Measurements from ENCODE around the gene TP53I11. TPM values are rescaled to one million over a fixed set of nuclear protein-coding genes. Genes with fewer than 3 reads are reported as not detected.

Gene TP53I11
- total and polyA plus RNA-seq, 9 of the 15 experiments (the other 6 are each of a cell fraction or from before 2014, with no cell fraction given) = 0.14 to 2.5 (median 1.2) TPM; not detected in 2

DNA sequence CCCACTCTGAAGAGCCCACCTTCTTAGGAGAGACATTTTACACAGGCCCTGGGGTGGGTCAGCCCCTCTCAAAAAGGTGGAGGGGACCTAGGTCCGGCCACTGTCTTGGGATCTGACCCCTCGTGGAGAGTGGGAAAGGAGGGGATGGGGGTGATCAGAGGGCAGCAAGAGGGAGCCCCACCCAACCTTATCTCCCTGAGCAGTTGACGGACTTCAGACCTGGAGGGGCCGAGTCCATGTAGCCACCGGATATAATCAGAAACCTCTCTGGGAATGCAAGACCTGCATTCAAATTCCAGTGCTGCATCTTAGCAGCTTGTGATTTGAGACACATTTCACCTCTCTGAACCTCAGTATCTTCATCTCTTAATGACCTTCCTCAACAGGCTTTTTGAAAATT lies 44.0 kb downstream of the TP53I11 start (continued):
- TF ChIP-seq, protein P1, sequence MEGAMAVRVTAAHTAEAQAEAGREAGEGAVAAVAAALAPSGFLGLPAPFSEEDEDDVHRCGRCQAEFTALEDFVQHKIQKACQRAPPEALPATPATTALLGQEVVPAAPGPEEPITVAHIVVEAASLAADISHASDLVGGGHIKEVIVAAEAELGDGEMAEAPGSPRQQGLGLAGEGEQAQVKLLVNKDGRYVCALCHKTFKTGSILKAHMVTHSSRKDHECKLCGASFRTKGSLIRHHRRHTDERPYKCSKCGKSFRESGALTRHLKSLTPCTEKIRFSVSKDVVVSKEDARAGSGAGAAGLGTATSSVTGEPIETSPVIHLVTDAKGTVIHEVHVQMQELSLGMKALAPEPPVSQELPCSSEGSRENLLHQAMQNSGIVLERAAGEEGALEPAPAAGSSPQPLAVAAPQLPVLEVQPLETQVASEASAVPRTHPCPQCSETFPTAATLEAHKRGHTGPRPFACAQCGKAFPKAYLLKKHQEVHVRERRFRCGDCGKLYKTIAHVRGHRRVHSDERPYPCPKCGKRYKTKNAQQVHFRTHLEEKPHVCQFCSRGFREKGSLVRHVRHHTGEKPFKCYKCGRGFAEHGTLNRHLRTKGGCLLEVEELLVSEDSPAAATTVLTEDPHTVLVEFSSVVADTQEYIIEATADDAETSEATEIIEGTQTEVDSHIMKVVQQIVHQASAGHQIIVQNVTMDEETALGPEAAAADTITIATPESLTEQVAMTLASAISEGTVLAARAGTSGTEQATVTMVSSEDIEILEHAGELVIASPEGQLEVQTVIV (CRISPR knock-in tag; IDR thresholded peaks at IDR 0.05; ENCODE audit: borderline replicate concordance) = no peak
- no peak for TF ChIP-seq NUFIP1 (IDR thresholded peaks at IDR 0.05; ENCODE audit: partially characterized antibody)
- no peak for TF ChIP-seq PTTG1 (tag; IDR thresholded peaks at IDR 0.05; ENCODE audit: low read depth)
- TF ChIP-seq, protein P2, sequence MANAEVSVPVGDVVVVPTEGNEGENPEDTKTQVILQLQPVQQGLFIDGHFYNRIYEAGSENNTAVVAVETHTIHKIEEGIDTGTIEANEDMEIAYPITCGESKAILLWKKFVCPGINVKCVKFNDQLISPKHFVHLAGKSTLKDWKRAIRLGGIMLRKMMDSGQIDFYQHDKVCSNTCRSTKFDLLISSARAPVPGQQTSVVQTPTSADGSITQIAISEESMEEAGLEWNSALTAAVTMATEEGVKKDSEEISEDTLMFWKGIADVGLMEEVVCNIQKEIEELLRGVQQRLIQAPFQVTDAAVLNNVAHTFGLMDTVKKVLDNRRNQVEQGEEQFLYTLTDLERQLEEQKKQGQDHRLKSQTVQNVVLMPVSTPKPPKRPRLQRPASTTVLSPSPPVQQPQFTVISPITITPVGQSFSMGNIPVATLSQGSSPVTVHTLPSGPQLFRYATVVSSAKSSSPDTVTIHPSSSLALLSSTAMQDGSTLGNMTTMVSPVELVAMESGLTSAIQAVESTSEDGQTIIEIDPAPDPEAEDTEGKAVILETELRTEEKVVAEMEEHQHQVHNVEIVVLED (CRISPR knock-in tag; IDR thresholded peaks at IDR 0.05) = no peak
- TF ChIP-seq, protein P3, sequence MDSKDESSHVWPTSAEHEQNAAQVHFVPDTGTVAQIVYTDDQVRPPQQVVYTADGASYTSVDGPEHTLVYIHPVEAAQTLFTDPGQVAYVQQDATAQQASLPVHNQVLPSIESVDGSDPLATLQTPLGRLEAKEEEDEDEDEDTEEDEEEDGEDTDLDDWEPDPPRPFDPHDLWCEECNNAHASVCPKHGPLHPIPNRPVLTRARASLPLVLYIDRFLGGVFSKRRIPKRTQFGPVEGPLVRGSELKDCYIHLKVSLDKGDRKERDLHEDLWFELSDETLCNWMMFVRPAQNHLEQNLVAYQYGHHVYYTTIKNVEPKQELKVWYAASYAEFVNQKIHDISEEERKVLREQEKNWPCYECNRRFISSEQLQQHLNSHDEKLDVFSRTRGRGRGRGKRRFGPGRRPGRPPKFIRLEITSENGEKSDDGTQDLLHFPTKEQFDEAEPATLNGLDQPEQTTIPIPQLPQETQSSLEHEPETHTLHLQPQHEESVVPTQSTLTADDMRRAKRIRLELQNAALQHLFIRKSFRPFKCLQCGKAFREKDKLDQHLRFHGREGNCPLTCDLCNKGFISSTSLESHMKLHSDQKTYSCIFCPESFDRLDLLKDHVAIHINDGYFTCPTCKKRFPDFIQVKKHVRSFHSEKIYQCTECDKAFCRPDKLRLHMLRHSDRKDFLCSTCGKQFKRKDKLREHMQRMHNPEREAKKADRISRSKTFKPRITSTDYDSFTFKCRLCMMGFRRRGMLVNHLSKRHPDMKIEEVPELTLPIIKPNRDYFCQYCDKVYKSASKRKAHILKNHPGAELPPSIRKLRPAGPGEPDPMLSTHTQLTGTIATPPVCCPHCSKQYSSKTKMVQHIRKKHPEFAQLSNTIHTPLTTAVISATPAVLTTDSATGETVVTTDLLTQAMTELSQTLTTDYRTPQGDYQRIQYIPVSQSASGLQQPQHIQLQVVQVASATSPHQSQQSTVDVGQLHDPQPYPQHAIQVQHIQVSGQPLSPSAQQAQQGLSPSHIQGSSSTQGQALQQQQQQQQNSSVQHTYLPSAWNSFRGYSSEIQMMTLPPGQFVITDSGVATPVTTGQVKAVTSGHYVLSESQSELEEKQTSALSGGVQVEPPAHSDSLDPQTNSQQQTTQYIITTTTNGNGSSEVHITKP (IDR thresholded peaks at IDR 0.05; ENCODE audit: partially characterized antibody) = no peak
- TF ChIP-seq BRF1 (IDR thresholded peaks at IDR 0.05; ENCODE audit: borderline replicate concordance, extremely low read depth, insufficient read length) = no peak
- TF ChIP-seq ZNF232 (CRISPR knock-in tag; IDR thresholded peaks at IDR 0.05) = no peak
- TF ChIP-seq CBFA2T3 (IDR thresholded peaks at IDR 0.05) = peak; percentile 56
- TF ChIP-seq SMARCA4 (IDR thresholded peaks at IDR 0.05) = no peak
- TF ChIP-seq BACH1 (tag; IDR thresholded peaks at IDR 0.05) = no peak
- TF ChIP-seq, protein P4, sequence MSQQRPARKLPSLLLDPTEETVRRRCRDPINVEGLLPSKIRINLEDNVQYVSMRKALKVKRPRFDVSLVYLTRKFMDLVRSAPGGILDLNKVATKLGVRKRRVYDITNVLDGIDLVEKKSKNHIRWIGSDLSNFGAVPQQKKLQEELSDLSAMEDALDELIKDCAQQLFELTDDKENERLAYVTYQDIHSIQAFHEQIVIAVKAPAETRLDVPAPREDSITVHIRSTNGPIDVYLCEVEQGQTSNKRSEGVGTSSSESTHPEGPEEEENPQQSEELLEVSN (IDR thresholded peaks at IDR 0.05; ENCODE audit: borderline replicate concordance in 1 of 2, extremely low read depth in 1 of 2, insufficient read depth in 1 of 2, insufficient read length in 1 of 2, low read depth in 1 of 2, low read length in 1 of 2, poor library complexity in 1 of 2, severe bottlenecking in 1 of 2) = no peak
- TF ChIP-seq ZNF551 (CRISPR knock-in tag; IDR thresholded peaks at IDR 0.05) = no peak
- no peak for TF ChIP-seq ZKSCAN1 (IDR thresholded peaks at IDR 0.05; ENCODE audit: low read depth, low read length)
- TF ChIP-seq, protein P5, sequence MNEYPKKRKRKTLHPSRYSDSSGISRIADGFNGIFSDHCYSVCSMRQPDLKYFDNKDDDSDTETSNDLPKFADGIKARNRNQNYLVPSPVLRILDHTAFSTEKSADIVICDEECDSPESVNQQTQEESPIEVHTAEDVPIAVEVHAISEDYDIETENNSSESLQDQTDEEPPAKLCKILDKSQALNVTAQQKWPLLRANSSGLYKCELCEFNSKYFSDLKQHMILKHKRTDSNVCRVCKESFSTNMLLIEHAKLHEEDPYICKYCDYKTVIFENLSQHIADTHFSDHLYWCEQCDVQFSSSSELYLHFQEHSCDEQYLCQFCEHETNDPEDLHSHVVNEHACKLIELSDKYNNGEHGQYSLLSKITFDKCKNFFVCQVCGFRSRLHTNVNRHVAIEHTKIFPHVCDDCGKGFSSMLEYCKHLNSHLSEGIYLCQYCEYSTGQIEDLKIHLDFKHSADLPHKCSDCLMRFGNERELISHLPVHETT (CRISPR knock-in tag; conservative IDR thresholded peaks at IDR 0.05 in 1 of 2, IDR thresholded peaks at IDR 0.05 in 1 of 2) = no peak
- TF ChIP-seq SRSF9 (IDR thresholded peaks at IDR 0.05; ENCODE audit: borderline replicate concordance, low read depth, low read length) = no peak

All from K562 (cell line).